Activated CD4-positive, CD25-positive, alpha-beta regulatory T cell (primary cell): ENCODE measurements around the gene RBM20.
"Not testable (repeated sequence)": the region's sequence is repeated elsewhere in the genome, so short reads cannot be mapped to it uniquely, and the experiment has no call there.

Experiments
- DNase-seq, 4 experiments: peaks; one replicate each; lab custom pipeline; 2025; lab: John Stamatoyannopoulos, UW

Gene RBM20

GRCh38 chr10:110853921-110854605, 209.9 kb downstream of the RBM20 start:
- DNase-seq, result no peak

- no peak for DNase-seq
Measured at GRCh38 chr10:110857265-110858171, 213.4 kb downstream of the RBM20 start.

GRCh38 chr10:110858297-110858934, 214.3 kb downstream of the RBM20 start:
- DNase-seq, result no peak

GRCh38 chr10:110859206-110859972, 215.3 kb downstream of the RBM20 start:
- no peak for DNase-seq

- DNase-seq, result no peak
Measured at GRCh38 chr10:110859973-110860376, 215.8 kb downstream of the RBM20 start.

- DNase-seq, result peak in 2 of 4 experiments; percentile 20 to 22
Measured at GRCh38 chr10:110860576-110861241, 216.6 kb downstream of the RBM20 start.

- no peak for DNase-seq
Measured at GRCh38 chr10:110861476-110861875, 217.3 kb downstream of the RBM20 start.

GRCh38 chr10:110861930-110862649, 218.0 kb downstream of the RBM20 start:
- no peak for DNase-seq

- DNase-seq, result no peak
Measured at GRCh38 chr10:110862961-110863360, 218.8 kb downstream of the RBM20 start.

GRCh38 chr10:110863361-110863760, 219.2 kb downstream of the RBM20 start:
- DNase-seq, result no peak

GRCh38 chr10:110863956-110864355, 219.8 kb downstream of the RBM20 start:
- no peak for DNase-seq

- peak in 3 of 4 experiments; percentile 6 to 13 (median 10) for DNase-seq
Measured at GRCh38 chr10:110864662-110865140, 220.6 kb downstream of the RBM20 start.

- no peak for DNase-seq
Measured at GRCh38 chr10:110865186-110865808, 221.2 kb downstream of the RBM20 start.

GRCh38 chr10:110865809-110866482, 221.8 kb downstream of the RBM20 start:
- DNase-seq, result no peak

- not testable (repeated sequence) for DNase-seq
Measured at GRCh38 chr10:110867011-110867806, 223.1 kb downstream of the RBM20 start.

- DNase-seq, result no peak
Measured at GRCh38 chr10:110867807-110868465, 223.8 kb downstream of the RBM20 start.

- peak in 1 of 4 experiments; percentile 5 for DNase-seq
Measured at GRCh38 chr10:110868981-110869380, 224.8 kb downstream of the RBM20 start.

GRCh38 chr10:110870823-110871297, 226.7 kb downstream of the RBM20 start:
- no peak for DNase-seq
